HG03159 (cell line): ENCODE measurements around the gene NANOS1.

Source experiments
- ATAC-seq: cut with Tn5 transposase; IDR thresholded peaks from one replicate; pipeline ENCODE4 v1.9.1; 2021; ENCODE audit warnings: mild to moderate bottlenecking, moderate library complexity; ENCODE audit not compliant: unreplicated experiment

The NANOS1 gene, protein sequence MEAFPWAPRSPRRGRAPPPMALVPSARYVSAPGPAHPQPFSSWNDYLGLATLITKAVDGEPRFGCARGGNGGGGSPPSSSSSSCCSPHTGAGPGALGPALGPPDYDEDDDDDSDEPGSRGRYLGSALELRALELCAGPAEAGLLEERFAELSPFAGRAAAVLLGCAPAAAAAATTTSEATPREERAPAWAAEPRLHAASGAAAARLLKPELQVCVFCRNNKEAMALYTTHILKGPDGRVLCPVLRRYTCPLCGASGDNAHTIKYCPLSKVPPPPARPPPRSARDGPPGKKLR

DNA sequence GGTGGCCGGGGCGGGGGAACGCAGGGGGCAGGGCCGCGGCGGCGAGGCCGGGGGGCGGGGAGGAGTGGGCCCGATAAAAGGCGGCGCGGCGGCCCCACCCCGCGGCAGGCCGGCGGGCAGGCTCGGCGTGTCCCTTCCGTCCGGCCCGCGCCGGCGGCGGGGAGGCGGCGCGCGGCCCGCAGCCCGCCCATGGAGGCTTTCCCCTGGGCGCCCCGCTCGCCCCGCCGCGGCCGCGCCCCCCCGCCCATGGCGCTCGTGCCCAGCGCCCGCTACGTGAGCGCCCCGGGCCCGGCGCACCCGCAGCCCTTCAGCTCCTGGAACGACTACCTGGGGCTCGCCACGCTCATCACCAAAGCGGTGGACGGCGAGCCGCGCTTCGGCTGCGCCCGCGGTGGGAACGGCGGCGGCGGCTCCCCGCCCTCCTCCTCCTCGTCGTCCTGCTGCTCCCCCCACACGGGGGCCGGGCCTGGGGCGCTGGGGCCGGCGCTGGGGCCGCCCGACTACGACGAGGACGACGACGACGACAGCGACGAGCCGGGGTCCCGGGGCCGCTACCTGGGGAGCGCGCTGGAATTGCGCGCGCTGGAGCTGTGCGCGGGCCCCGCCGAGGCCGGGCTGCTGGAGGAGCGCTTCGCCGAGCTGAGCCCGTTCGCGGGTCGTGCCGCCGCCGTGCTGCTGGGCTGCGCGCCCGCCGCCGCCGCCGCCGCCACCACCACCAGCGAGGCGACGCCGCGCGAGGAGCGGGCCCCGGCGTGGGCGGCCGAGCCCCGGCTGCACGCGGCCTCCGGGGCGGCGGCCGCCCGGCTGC lies at the start of gene NANOS1:
Gene NANOS1, plus strand, starts transcription at position 102 of the 808 bp plus-strand sequence. Its CDS starts 88 bp downstream, at position 190.
- peak; percentile 19 for ATAC-seq

DNA sequence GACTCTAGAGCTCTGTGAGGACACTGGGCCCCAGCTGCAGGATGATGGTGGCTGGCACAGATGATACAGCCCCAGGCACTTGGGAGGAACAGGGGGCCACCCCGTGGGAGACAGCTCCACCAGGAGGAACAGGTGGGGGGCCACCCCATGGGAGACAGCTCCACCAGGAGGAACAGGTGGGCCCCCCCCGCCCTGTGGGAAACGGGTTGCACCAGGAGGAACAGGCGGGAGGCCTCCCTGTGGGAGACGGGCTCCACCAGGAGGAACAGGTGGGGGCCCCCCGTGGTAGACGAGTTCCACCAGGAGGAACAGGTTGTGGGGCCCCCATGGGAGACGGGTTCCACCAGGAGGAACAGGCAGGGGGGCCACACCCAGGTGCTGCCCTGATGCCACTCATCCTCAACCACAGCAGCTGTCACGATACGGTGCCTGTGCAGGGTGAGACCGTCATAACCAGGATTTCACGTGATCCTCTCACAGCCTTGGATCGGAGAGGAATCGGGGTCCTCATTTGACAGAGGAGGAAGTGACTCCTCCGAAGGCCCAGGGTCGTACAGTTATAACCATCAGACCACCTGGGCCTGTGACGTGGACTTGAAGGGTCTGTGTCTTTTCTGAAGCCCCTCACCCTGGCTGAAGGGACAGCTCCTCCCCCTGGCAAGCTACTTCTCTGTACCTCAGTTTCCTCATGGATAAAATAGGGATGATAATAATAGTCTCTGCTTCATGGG lies 49.2 kb upstream of the NANOS1 start:
- ATAC-seq: no peak

DNA sequence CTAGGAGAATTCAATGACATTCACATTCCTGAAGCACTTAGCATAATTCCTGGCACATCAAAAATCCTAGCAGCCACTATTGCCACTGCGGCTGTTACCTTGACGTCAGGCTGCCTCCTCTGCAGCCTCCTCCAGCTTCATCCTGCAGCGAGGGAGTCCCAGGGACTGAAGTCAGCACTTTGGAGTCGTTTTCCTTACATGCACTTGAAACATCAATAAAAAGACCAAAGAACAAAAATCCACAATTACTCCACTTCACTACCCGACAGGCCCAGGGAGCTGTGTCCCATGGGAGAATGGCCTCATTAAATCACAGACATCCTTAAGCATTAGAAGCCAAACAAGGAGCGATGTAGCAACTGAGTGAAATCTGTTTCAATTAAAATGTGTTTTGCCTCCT lies 48.6 kb upstream of the NANOS1 start:
- ATAC-seq: no peak

DNA sequence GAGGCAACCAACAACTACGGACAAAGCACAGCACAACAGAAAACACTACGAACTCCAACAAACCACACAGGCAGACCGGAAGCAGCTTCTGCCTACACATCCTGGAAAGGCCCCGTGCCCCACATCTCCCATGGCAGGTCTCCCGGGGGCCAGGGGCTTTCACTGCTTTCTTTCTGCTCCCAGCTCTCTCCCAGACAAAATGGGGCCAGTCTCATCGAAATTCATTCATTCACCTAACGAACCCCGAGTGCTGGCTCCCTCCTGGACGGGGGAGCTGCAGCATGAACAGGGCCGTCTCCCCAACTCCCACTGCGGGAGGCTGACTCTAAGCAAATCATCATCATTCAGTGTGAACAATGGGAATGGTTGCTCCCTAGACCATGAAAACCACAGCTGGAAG lies 47.6 kb upstream of the NANOS1 start:
- ATAC-seq: no peak

DNA sequence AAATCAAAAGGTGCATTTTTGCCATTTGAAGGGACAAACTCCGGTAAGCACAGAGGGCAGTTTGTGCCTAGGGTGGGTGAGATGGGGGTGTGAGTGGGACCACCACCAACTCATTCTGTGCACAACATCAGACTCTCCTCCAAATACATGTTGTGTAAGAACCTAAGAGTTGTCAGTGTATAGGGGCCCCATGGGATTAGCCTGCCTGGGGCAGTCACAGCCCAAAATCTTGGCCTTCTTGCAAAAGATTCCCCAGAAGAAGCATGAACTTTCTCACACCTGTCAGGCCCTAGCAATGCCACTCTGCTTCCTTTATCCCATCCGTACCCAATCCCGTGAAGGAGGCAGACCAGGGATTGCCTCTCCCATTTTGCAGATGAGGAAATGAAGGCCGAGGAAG lies 47.1 kb upstream of the NANOS1 start:
- ATAC-seq: no peak

DNA sequence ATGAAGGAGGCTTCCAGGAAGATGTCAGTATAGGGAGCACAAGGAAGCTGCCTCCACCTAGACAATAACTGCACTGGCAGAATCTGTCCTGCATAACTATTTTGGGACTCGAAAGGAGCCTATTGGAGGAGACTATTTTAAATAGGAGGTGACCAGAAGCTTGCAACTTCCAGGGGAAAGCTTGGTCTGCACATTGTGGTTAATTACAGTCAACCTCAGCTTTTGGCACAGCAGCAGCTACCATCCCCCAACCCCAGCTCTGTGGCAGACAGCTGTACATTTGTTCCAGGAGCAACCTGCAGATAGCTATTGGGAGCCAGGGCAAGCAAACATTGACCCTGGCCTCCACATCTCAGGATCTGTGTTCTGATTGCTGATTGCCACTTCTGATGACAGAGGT lies 46.3 kb upstream of the NANOS1 start:
- no peak for ATAC-seq

DNA sequence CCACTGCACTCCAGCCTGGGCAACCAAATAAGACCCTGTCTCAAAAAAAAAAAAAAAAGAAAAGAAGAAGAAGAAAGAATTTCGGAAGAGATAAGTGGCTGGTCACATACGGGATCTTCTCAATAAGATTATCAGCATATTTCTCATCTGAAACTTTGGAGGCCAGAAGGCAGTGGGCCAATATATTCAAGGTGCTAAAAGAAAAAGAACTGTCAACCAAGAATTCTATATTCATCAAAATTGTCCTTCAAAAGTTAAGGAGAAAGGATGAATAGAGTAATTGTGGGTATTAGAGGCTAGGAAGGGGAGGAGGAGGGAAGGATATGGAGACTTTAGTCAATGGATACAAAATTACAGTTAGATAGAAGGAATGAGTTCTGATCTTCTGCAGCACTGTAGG lies 43.9 kb upstream of the NANOS1 start:
- no peak for ATAC-seq

DNA sequence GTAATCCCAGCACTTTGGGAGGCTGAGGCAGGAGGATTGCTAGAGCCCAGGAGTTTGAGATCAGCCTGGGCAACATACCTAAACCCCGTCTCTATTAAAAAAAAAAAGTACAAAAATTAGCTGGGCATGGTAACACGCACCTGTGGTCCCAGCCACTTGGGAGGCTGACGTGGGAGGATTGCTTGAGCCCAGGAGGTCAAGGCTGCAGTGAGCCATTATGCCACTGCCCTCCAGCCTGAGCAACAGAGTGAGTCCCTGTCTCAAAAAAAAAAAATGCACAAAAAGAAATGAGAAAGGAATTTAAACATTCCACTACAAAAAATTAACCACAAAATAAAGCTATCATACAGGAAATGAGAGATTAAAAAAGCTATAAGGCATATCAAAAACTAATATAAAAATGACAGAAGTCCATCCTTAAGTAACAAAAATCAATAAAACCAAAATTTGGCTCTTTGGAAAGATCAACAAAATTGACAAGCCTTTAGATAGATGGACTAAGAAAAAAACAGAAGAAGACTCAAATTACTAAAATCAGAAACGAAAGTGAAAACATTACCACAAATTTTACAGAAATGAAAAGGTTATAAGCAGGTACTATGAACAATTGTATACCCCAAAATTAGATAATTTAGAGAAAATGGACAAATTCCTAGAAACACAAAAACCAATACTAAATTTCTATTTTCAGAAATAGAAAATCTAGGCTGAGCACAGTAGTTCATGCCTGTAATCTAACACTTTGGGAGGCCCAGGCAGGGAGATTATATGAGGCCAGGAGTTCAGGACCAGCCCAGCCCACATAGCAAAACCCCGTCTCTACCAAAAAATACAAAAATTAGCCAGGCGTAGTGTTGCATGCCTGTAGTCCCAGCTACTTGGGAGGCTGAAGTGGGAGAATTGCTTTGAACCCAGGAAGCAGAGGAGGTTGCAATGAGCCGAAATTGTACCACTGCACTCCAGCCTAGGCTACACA lies 42.4 kb upstream of the NANOS1 start:
- ATAC-seq: peak; percentile 71

DNA sequence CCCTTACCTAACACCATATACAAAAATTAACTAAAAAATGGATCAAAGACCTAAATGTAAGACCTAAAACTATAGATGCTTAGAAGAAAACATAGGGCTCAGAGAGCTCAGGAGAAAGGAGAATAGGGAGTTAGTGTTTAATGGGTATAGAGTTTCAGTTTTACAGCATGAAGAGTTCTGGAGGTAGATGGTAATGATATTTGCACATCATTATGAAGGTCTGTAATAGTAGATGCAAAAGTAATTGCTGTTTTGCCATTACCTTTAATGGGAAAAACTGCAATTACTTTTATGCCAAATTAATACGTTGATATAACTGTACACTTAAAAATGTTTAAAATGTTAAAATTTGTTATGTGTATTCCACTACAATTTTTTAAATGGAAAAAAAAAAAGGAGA lies 39.2 kb upstream of the NANOS1 start:
- ATAC-seq: no peak

DNA sequence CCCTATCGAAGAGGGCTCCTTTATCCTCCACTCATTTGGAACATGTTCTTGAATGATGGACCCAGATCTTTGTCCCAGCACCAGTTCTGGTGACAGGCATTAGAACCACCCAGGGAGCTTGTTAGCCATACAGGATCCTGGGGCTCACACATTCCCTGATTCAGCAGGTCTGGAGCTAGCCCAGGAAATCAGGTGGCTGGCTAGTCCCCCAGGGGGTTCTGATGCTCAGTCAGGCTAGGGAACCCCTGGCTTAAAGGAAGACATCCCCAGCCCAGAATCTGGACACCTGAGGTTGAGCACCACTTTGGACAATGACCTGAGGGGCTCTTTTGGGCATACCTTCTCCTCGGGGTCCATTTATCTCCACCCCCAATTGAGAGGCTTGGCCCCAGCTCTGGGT lies 37.0 kb upstream of the NANOS1 start:
- ATAC-seq: no peak

DNA sequence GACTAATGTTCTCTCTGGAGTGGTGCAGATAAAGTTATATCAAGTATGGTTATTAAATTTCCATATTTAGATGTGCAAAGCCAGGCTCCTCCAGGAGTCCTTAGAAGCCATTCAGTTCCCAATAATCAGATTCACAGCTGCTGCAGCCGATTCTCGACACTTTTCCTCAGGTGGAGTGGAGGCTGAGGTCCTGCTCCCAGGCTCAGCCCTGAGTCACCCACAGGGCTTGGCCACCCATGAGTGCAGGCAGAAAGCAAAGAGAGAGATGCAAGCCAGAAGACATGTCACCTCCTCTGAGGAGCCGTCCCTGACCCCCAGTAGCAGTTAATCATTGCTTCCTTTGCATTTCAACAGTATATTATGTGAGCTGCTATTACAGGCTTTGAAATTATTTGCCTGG lies 36.3 kb upstream of the NANOS1 start:
- ATAC-seq: no peak

DNA sequence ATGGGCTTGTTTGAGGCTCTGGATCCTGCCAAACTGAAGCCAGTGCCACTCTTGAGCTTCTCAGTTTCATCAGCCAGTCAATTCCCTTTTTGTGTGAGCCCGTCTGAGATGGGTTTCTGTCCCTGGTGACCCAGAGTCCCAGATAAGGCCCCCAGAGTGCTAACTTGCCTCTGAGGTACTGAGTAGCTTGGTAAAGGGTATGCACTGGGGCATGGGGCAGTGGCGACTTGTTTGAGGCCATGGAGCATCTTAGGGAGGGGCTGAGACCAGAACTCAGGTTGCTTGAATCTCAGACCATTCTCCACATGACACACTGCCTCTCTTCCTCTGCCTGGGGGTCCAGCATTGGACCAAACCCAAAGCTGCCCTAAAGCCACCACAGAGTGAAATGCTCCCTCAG lies 35.2 kb upstream of the NANOS1 start:
- no peak for ATAC-seq

DNA sequence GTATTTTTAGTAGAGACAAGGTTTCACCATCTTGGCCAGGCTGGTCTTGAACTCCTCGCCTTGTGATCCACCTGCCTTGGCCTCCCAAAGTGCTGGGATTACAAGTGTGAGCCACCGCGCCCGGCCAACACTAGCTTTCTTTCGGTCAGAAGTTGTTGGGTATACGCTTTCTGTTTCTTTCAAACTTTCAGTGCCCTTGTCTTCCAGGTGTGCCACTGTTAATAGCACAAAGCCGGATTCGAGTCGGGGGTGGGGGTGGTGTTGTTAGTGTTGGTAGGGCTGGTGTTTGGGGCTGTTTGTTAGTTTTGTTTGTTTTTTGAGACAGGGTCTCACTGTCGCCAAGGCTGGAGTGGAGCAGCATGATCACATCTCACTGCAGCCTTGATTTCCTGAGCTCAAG lies 33.8 kb upstream of the NANOS1 start:
- no peak for ATAC-seq

DNA sequence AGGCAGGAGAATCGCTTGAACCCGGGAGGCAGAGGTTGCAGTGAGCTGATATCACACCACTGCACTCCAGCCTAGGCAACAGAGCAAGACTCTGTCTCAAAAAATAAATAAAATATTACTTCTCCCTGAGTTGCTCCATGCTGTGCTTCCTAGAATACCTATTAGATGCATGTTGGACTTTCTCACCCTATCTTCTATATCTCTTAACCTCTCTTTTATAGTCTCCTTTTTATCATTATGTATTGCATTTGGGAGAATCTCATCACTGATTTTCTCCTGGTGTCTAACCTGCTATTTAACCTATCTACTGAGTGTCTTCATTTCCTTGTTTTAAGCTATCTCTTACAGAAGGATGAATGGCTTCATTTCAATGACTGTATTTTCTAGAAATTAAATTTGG lies 32.1 kb upstream of the NANOS1 start:
- ATAC-seq: no peak

DNA sequence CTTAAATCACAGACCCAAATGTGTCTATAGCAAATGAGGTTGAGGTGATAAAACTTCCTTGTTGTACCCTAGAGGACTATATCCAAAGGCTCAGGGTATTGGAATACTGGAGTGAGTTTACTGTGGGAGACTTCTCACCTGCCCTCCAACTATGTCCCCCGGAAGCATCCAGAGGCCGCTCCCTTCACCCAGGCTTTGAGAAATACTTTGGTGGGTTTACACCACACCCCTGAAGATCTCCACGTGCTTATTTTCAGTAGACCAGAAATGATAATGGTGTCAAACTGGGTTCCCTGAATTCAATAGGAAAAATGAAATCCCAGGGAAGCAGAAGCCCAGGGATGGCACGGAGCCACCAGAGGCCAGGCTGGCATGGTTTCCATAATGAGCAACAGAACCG lies 31.3 kb upstream of the NANOS1 start:
- ATAC-seq: no peak

DNA sequence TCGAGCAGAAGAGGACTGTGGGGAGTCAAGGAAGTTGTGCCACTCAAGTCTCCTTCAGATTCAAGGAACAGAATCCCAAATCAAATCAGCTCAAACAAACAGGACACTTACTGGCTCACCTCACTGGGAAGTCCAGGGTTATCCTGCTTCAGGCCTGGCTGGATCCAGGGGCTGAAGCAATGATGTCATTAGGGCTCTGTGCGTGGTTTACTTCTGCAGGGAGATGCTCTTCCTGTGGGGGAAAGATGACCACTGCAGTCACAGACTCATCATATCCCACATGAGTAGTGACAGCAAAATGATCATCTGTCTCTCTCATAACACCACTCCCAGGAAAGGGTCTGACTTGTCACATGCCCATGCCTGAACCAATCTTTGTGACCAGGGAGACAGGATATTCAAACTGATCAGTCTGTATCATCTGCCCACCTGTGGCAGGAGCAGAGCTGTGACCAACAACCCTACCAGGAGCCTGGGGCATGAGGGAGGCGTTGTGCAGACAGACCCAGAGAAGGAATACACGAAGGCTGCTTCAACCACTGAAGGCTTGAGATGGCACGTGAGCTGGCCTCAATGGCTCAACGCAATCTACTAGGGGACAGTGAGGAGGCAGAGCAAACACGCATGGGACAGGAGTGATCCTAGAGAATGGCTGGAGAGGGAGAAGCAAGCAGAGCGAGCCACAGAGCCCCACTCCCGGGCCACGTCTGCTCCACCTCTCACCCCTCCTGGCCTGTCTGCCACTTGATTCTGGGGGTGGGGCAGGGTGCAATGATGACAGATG lies 27.6 kb upstream of the NANOS1 start:
- no peak for ATAC-seq

DNA sequence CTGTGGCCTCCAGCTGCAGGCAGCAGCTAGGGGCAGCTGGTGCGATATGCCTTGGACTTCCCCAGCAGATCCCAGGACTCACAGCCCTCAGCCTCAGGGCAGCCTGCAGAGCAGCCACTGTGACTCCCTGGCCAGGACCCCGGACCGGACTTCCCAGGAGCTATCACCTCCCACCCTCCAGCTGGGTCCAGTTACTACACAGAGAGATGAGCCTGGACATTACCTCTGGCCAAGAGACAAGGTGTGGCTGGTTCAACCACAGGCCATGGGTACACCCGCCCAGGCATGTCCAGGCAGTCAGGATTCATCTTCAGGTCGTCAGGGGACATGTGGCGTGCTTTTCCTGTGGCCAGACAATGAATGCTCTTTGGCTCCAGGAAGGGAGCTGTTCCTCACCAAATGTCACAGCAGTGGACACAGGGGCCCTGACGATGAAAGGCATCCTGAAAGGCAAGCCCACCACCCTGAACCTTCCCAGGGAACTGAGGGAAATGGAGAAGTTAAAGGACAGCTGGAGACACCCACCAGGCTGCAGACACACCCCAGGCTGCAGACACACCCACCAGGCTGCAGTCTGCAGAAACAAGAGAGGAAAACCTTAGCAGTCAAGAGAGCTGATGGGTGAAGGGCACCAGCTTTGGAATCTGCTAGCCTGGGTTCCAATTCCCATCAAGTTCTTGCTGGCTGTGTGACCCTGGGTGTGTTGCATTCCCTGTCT lies 25.8 kb upstream of the NANOS1 start:
- ATAC-seq: no peak

DNA sequence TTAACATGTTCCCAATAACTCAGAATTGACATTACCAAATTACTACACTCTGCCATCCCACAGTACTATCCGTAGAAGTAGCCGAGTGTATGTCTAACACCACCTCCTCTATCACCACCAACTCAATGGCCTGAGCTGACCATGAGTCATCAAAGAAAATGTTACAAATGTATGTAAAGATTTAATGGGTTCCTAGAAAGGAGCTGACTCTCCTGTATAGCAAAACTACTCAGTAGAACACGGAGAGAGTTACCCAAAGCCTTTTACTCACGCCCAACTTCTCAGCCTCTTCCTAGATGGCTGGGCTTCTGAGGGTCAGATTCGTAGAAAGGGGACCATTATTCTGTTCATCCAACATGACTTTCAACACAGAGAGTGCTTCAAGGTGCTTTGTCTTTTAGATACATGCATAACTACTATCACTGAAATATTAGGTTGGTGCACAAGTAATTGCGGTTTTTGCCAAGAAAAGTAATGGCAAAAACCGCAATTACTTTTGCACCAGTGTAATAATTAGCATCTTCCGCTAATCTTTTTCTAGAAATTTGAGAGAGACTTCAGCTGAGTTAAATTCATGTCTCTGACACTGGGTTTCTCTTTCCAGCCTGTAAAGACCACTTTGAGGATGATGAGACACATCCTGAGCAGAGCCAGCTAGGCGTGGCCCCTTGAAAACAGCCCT lies 24.0 kb upstream of the NANOS1 start:
- ATAC-seq: no peak
